ENCODE data around the gene CTNND2. TPM values are rescaled to one million over a fixed set of nuclear protein-coding genes. Genes with fewer than 3 reads are reported as not detected.

The CTNND2 gene
- total and polyA plus RNA-seq, 8 donors, result 9.2 to 62.8 (median 43.7) TPM

DNA sequence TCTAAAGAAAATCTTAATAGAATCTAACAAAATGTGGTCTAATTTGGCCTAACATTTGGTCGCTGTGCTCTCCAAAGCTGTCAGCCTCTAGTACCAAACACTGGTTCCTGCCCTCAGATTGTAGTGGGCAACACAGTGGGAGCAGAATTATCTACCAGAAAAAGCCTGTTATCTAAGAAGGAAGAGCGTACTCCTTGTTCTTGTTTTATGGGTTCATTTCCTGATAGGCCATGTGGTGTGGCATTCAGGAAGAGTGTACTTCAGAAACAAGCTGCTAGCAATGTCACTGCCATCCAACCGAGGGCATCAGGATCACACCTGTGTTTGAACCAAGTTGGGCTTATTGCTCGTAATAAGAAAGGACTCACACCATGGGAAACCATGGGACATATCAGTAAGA is 655.3 kb downstream of the CTNND2 start:
- Histone ChIP-seq H3K27ac (no peak overlapping the region), H3K4me1 (peaks cover 0 to 9% (median 0%) of the 10 kb centered on the region in 3 donors), H3K9me3 (no peaks in the 10 kb centered on the region), H3K27me3 (no peaks in the 10 kb centered on the region), H3K36me3 (no peaks in the 10 kb centered on the region), H3K4me3 (no peak overlapping the region)
- WGBS, 2 donors, result 91% methylated on average over 4 of the region's 4 CpGs
- DNase-seq (no peak), FAIRE-seq (no peak), ATAC-seq (no peak)
- intact Hi-C loops (cut with DNase I), result no loop called here
- TF ChIP-seq, protein P1, sequence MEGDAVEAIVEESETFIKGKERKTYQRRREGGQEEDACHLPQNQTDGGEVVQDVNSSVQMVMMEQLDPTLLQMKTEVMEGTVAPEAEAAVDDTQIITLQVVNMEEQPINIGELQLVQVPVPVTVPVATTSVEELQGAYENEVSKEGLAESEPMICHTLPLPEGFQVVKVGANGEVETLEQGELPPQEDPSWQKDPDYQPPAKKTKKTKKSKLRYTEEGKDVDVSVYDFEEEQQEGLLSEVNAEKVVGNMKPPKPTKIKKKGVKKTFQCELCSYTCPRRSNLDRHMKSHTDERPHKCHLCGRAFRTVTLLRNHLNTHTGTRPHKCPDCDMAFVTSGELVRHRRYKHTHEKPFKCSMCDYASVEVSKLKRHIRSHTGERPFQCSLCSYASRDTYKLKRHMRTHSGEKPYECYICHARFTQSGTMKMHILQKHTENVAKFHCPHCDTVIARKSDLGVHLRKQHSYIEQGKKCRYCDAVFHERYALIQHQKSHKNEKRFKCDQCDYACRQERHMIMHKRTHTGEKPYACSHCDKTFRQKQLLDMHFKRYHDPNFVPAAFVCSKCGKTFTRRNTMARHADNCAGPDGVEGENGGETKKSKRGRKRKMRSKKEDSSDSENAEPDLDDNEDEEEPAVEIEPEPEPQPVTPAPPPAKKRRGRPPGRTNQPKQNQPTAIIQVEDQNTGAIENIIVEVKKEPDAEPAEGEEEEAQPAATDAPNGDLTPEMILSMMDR (IDR thresholded peaks at IDR 0.05), result no peak

DNA sequence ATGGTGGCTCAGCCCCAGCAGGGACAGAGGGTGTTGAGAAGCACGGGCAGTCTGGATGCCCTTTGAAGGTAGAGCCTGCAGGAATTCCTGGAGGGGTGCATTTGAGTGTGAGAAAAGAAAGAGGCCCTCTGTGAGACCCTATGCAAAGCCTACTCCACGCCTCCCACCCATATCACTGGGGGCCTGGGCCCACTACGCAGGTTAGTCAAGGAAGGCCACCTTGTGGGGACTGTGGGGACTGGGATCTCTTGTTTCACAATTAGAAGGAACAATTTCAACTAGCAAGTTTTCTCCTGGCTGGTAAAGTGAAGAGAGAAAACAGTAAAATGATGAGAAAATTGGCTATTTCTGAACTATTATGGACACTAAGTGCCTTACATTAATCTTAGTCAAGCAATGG is 657.0 kb downstream of the CTNND2 start:
- H3K9me3 ChIP-seq, result no peaks in the 10 kb centered on the region
- TF ChIP-seq, protein P1 (IDR thresholded peaks at IDR 0.05), result no peak
- H3K36me3 ChIP-seq, result no peaks in the 10 kb centered on the region
- no peak overlapping the region for H3K27ac ChIP-seq
- no peak overlapping the region for H3K4me3 ChIP-seq
- intact Hi-C loops (cut with DNase I), result no loop called here
- FAIRE-seq (no peak), DNase-seq (no peak), ATAC-seq (no peak)
- 98 to 100% methylated on average over 3 of the region's 3 CpGs for WGBS, 2 donors
- H3K4me1 ChIP-seq, result peaks cover 0 to 5% (median 0%) of the 10 kb centered on the region in 3 donors
- H3K27me3 ChIP-seq, result no peaks in the 10 kb centered on the region

DNA sequence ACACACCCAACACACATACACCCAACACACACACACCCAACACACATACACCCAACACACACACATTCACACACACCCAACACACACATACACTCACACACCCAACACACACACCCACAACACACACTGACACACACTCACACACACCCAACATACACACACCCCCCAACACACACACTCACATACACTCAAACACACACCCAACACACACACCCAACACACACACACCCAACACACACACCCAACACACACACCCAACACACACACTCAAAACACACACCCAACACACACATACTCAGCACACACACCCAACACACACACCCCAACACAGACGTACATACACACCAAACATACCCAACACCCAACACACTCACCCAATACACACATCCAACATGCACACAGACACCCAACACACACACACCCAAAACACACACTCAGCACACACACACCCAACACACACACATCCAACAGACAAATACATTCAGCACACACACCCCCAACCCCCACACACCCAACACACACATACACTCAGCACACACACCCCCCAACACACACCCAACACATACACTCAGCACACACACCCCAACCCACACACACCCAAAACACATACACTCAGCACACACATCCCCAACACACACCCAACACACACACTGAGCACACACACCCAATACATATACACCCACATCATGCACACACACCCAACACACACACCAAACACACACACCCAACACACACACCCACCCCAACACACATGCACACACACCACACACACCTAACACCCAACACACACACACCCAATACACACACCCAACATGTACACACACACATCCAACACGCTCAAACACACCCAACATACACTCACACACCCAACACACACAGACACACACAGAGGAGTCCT is 663.7 kb downstream of the CTNND2 start:
- WGBS, 2 donors, result 95 to 97% methylated on average over 2 of the region's 2 CpGs
- H3K36me3 ChIP-seq, result no peaks in the 10 kb centered on the region
- intact Hi-C loops (cut with DNase I), result no loop called here
- no peak overlapping the region for H3K27ac ChIP-seq
- FAIRE-seq (no peak), ATAC-seq (no peak), DNase-seq (no peak)
- H3K9me3 ChIP-seq, result no peaks in the 10 kb centered on the region
- TF ChIP-seq, protein P1 (IDR thresholded peaks at IDR 0.05), result no peak
- no peak overlapping the region for H3K4me3 ChIP-seq
- H3K27me3 ChIP-seq, result no peaks in the 10 kb centered on the region
- H3K4me1 ChIP-seq, result no peaks in the 10 kb centered on the region

DNA sequence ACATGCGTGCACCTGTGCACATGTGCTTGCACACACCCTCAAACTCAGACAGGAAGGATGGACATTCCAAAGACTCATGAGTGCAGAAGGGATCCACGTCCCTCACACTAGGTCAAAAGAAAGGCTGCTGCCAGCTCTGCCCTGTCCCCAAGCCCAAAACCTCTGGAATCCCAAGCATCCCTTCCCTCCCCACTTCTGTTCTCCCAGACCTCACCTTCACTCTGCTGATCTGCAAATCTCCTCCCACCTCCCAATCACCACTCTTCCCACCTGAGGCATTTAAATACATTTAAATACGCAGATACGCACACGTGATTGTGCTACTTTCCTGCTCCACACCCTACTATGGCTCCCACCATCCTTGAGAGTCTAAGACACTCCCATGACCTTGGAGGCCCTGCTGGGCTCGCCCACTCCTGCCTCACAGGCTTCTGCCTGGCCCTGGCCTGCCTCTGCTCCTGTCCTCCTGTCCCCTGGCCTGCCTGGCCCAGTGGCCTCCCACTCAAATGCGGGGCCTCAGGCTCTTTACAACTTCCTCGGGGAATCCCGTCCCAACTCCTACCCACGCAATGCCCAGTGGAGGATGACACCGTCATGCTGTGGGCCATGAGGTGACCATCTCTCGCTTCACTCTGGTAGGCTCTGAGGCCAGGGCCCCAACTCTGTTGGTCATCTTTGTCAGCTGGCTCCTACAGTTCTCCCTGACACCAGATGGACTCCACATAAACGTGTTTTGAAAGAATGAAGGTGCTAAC is 664.8 kb downstream of the CTNND2 start:
- ATAC-seq (no peak), FAIRE-seq (no peak), DNase-seq (no peak)
- no peaks in the 10 kb centered on the region for H3K4me1 ChIP-seq
- no peaks in the 10 kb centered on the region for H3K9me3 ChIP-seq
- no peak overlapping the region for H3K27ac ChIP-seq
- H3K36me3 ChIP-seq, result no peaks in the 10 kb centered on the region
- no peak overlapping the region for H3K4me3 ChIP-seq
- H3K27me3 ChIP-seq, result no peaks in the 10 kb centered on the region
- WGBS, 2 donors, result 94% methylated on average over 13 of the region's 13 CpGs
- intact Hi-C loops (cut with DNase I), result no loop called here
- TF ChIP-seq, protein P1 (IDR thresholded peaks at IDR 0.05), result no peak
